Umbilical cord (tissue), 1 donor: ENCODE data around the gene OR2L3. TPM values are rescaled to one million over a fixed set of nuclear protein-coding genes. Genes with fewer than 3 reads are reported as not detected.

Experiments used
- total RNA-seq: library from RNA; depleted of rRNA; stranded (reverse); fragments of >200 nt; gene quantifications from one replicate; pipeline ENCODE4 v1.2.3, GENCODE V29; 2014; ENCODE audit warnings: low replicate concordance; ENCODE audit not compliant: insufficient read depth

The OR2L3 gene
- total RNA-seq, 1 donor from 2014 or later: 3.6 TPM

Other genes with a start within 250 kb of the OR2L3 start
- 2.6 TPM for gene OR14A16, start 222.7 kb upstream of the OR2L3 start, total RNA-seq
- gene OR11L1, start 204.9 kb upstream of the OR2L3 start, total RNA-seq: 0.96 TPM
- gene TRIM58, start 189.6 kb upstream of the OR2L3 start, total RNA-seq: 7.7 TPM
- 5.5 TPM for gene OR2W3, start 151.2 kb upstream of the OR2L3 start, total RNA-seq
- gene OR2T8, start 126.6 kb upstream of the OR2L3 start, total RNA-seq: not detected
- gene OR2AJ1, start 121.9 kb upstream of the OR2L3 start, total RNA-seq: 5.3 TPM
- gene OR2L8, start 98.0 kb upstream of the OR2L3 start, total RNA-seq: not detected
- gene OR2AK2, start 81.6 kb upstream of the OR2L3 start, total RNA-seq: not detected
- gene OR2L5, start 33.2 kb upstream of the OR2L3 start, total RNA-seq: 3.4 TPM
- gene OR2L2, start 16.8 kb upstream of the OR2L3 start, total RNA-seq: 8.9 TPM
- 3.1 TPM for gene OR2L13, start 48.3 kb downstream of the OR2L3 start, total RNA-seq
- gene OR2M5, start 98.3 kb downstream of the OR2L3 start, total RNA-seq: 3.6 TPM
- gene OR2M2, start 128.0 kb downstream of the OR2L3 start, total RNA-seq: 4.8 TPM
- gene OR2M3, start 150.4 kb downstream of the OR2L3 start, total RNA-seq: 1.2 TPM
- 5.5 TPM for gene OR2M4, start 184.6 kb downstream of the OR2L3 start, total RNA-seq
- gene OR2T33, start 231.1 kb downstream of the OR2L3 start, total RNA-seq: 2.6 TPM